NCI-H69 (cell line): ENCODE data around the gene MNAT1.
"Not testable (repeated sequence)": the region's sequence is repeated elsewhere in the genome, so short reads cannot be mapped to it uniquely, and the experiment has no call there.

Experiments
- DNase-seq: peaks from one replicate; lab custom pipeline; 2025; lab: John Stamatoyannopoulos, UW

Gene MNAT1

DNA sequence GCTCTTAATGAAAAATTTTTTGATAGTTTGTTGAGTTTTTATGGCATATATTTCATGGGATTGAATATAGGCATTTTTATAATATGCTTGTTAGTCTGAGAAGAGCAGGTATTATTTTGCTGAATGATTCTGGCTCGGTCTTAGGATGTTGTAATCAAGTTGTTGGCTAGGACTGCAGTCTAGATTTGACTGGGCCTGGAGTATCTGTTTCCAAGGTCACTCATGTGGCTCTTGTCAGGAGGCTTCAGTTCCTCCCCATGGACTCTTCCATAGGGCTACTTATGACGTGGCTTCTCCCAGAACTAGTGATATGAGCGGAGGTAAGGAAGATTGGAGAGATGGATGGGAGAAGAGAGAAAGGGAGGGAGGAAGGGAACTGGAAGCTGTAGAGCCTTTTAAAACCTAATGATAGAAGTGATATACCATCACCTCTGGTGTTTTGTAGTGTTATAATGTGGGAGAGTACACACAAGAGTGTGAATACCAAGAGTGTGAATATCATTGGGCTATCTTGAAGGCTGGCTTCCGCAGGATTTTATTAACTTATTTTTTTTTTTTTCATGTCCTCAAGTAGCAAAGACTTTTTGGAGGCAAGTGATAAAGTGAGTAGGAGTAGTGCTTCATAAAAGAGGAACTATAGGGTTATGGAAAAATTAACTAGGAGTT lies 4.4 kb downstream of the MNAT1 start:
- no peak for DNase-seq

GRCh38 chr14:60744566-60744965 lies 10.0 kb downstream of the MNAT1 start:
- DNase-seq, result no peak

GRCh38 chr14:60753264-60754119 lies 18.9 kb downstream of the MNAT1 start:
- no peak for DNase-seq

DNA sequence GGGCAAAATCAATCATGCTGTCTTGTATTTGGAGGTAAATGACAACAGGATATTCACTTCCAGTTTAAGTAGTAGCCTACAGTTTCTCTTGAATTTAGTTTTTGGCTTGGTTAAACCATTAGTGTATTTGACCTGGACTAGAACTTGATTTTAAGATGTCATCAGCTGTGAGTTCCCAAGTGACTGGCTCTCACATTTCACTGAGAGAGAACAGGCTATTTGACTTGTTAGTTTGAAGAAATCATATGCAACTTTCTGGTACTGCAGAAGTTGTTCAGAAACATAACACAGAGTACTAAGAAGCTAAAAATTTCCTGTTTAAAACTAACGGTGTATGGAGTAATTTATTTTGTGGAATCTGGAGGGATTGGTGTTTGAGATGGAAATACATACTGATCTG lies 22.3 kb downstream of the MNAT1 start:
- peak; percentile 18 for DNase-seq

- DNase-seq, result peak; percentile 51
Observed at GRCh38 chr14:60757567-60758002, 23.0 kb downstream of the MNAT1 start.

GRCh38 chr14:60758885-60759284 lies 24.3 kb downstream of the MNAT1 start:
- DNase-seq, result peak; percentile 40

- peak; percentile 52 for DNase-seq
Observed at GRCh38 chr14:60760209-60760608, 25.6 kb downstream of the MNAT1 start.

DNA sequence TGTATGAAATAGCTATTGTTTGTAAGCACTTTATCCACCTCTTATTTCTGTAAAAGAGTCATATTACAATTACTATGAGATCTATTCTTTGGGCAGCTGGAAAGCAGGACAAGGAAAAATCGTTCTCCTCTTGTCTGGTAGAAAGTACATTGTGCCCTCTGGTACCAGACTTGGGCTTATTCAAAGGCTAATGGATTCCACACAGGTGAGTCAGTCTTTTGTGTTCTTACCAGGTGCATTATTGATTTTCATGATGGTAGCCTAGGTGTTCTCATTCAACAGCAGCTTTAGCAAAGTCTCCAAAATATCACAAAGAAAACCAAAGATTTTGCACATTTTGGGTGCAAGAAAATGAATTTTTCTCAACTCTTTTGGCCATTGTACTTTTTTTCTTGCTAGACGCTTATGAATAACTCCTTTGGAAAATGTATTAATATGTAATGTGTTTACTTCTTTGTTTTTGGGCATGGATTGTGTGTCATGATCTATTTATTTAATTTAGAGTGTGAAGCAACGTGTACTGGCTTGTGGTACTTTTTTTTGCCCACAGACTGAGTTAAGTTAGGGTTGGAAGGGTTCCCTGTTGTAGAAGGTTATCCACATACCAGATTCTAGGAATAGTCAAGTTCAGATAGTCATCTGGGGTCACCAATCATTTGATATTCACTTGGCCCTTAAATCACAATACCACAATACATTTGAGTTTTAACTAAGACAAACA lies 26.2 kb downstream of the MNAT1 start:
- DNase-seq, result peak; percentile 91

DNA sequence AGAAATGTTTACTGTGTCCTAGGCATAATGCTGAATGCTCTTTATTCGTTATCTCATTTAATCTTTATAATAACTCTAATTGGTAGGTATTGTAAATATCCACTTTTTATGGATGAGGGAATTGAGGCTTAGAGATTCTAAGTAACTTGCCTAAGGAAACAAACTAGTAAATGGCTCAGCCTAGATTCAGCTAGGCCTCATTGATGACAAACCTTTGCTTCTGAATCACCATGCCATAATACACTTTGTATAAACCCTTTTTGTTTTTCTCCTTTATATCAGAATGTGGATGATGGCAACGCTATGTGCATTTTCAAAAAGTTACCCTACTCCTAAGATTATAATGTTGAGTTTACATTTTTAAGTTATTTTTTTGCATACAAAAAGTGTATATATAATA lies 34.0 kb downstream of the MNAT1 start:
- DNase-seq, result no peak

- no peak for DNase-seq
Observed at GRCh38 chr14:60771117-60771516, 36.6 kb downstream of the MNAT1 start.

GRCh38 chr14:60773558-60773957 lies 39.0 kb downstream of the MNAT1 start:
- DNase-seq, result no peak

DNA sequence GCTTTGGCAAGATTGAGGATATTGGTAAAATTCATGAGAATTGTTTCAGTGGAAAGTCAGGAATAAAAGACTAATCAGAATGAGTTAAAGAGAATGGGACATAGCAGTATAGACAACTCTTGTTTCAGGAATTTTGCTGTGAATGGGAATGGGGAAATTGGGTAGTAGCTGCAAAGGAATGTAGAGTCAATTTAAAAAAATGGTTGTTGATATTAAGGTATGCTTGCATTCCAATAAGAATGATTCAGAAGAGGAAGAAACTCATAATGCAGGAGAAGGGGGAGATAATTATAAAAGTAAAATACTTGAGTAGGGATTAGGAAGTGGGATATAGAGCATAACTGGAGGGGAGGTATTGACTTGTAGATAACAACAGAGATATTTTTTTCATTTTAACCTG lies 40.7 kb downstream of the MNAT1 start:
- no peak for DNase-seq

GRCh38 chr14:60777856-60778578 lies 43.5 kb downstream of the MNAT1 start:
- no peak for DNase-seq

DNA sequence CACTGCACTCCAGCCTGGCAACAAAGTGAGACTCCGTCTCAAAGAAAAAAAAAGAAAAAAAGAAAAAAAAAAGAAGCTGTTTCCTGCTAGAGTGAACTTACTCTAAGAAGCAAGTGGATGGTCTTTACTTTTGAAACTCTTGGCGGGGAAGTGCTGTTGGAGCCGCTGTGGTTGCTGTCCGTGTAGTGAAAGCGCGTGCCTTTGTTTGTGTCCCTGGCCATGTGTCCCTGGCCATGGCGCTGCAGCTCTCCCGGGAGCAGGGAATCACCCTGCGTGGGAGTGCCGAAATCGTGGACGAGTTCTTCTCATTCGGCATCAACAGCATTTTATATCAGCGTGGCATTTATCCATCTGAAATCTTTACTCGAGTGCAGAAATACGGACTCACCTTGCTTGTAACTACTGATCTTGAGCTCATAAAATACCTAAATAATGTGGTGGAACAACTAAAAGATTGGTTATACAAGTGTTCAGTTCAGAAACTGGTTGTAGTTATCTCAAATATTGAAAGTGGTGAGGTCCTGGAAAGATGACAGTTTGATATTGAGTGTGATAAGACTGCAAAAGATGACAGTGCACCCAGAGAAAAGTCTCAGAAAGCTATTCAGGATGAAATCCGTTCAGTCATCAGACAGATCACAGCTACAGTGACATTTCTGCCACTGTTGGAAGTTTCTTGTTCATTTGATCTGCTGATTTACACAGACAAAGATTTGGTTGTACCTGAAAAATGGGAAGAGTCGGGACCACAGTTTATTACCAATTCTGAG lies 45.4 kb downstream of the MNAT1 start:
- not testable (repeated sequence) for DNase-seq

GRCh38 chr14:60780558-60780957 lies 46.0 kb downstream of the MNAT1 start:
- DNase-seq, result not testable (repeated sequence)

DNA sequence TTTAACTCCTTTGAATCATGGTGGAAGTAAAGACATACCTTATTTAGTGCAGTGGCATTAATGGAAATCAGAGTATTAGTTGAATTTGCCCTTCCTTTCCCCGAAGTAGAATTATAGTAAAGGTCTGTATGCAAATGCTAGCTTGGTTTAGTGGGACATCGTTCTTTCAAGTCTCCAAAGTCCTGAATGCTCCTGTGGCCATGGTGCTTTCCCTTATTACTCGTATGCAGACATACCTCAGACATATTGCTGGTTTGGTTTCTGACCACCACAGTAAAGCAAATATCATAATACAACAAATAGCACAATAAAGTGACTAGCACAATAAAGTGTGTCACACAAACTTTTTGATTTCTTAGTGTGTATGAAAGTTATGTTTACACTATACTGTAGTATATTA lies 52.3 kb downstream of the MNAT1 start:
- DNase-seq, result no peak

- no peak for DNase-seq
Observed at GRCh38 chr14:60789656-60790055, 55.1 kb downstream of the MNAT1 start.

DNA sequence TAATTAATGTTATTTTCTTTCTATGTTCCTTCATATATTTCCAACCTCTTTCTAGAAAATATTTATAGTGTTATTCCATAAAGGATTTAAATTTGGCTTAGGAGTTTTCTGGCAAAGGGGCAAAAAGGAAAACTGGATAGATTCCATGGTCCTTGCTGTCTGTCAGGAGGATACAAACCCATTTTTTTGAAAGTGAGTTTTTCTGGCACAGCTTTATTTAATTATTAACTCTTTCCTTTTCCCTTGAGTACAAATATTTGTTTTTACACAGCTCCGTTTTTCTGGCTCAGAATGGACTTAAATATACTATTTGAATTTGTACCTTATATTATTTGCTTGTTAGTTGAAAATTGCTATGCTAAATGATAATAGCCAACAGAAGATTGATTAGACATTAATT lies 56.3 kb downstream of the MNAT1 start:
- DNase-seq, result no peak

DNA sequence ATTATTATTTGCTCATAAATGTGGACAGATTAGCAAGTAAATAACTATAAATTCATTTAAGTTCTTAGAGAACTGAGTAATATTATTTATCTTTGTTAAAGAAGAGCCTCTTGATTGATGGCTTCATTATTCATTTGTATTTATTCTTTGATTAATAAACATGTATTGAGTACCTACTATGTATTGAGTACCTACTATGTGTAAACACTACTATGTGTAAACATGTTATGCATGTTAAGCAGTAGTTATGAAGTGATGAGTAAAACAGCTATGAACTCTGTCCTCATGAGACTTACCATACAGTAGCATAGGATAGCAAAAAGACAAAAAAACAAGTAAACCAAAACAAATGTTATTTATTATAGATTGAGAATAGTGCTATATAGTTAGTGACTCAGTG lies 61.9 kb downstream of the MNAT1 start:
- DNase-seq, result no peak

DNA sequence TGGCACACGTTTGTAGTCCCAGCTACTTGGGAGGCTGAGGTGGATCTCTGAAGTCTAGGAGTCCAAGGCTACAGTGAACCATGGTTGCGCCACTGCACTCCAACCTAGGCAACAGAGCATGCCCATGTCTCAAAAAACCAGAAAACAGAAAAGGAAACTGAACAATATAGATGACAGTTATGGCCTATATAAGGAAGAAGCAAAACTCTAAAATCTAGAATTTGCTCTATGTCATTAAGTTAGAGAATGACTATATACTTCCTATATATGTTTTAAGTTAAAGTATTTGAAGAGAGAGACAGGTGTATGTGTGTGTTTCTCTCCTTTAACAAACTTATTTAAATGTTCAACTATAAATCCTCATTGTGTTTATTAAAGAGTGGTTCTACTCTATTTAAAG lies 65.8 kb downstream of the MNAT1 start:
- no peak for DNase-seq

DNA sequence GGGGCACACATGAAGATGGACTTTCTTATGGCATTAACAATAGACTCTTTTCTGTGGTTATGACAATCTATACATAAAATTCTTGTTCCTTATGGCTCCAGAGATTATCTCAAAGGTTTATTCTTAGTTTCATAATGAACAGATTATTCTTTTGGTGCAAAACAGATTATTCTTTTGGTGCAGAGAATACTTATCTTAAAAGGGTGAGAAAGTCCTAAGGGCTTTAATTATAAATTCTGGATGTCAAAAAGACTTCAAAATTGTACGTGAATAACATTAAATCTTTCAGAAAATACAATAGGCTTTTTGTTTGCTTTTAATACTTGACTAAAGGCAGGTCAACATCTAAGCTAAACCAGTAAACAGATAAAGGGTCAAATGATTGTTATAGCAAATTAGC lies 69.3 kb downstream of the MNAT1 start:
- DNase-seq, result no peak
